Posterior vena cava (tissue), 2 donors: Measurements from ENCODE around the gene LRIT1. TPM values are rescaled to one million over a fixed set of nuclear protein-coding genes. Genes with fewer than 3 reads are reported as not detected.

ENCODE experiments used
- DNase-seq: peaks from one replicate; pipeline ENCODE4 v3.0.0-alpha.2; 2020; ENCODE audit warnings: low spot score
- intact Hi-C, 2 donors: fragments of 100-400 bp; cut with DNase I; formaldehyde crosslinking; loops; one replicate each; pipeline versions ENCODE4 v1.14.1 to v1.14.2; 2022 to 2023
- total RNA-seq, 2 donors: library from RNA; stranded (reverse); fragmentation: NEBNext Ultra II Directional; extraction: Animal tissue kit (Norgen Biotek cat#: 25700); gene quantifications; one replicate each; pipeline ENCODE4 v1.2.1, GENCODE V29; 2021
- donor health status: DM: yes; HTN: yes; CAD: no.
- donor health status: DM: yes; HTN: yes; CAD: no.

Gene LRIT1
- total RNA-seq, 2 donors from 2014 or later = not detected

DNA sequence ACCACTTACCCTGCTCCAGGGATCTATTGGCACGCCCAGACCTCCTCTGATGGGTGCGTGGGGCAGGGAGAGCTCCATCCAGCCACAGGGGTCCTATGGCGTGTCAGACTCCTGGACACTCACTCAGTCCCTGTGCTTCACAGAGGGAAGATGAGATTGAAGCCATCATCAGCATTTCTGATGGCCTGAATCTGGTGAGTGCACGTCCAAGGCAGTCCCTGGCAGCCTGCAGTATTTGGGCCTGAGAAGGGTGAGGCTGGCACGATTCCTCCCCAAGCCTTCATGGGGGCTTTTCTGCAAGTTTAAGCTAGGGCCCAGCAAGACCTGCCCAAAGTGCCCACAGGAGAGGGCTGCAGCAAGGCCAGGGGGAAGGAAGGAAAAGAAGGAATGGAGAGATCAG, 43.7 kb downstream of the LRIT1 start:
- intact Hi-C loops = loop anchor here in 1 of 2 donors (10.0 kb wide), 2 partner anchors 393 to 473 kb away; no protein-coding TSS in a partner anchor
- DNase-seq = peak; percentile 47

DNA sequence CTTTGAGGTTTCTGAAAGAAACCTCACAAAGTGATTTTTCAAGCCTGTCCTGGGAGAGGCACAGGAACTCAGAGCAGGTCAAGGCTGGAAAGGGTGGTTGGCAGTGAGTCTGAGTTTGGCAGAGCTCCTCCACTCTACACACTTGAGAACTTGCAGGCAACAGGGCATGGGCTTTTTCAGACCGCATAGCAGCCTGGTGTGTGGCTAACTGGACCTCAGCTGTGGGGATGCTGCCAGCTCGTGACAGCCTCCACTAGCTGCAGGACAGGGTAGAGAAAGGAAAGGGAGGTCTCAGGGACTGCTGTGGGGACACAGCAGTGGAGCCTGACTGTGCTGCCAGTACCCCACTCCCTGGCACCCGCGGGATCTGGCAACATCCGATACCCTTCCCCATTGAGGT, 44.4 kb downstream of the LRIT1 start:
- intact Hi-C loops = loop anchor here in 1 of 2 donors (10.0 kb wide), 2 partner anchors 392 to 472 kb away; no protein-coding TSS in a partner anchor
- DNase-seq = peak; percentile 52

DNA sequence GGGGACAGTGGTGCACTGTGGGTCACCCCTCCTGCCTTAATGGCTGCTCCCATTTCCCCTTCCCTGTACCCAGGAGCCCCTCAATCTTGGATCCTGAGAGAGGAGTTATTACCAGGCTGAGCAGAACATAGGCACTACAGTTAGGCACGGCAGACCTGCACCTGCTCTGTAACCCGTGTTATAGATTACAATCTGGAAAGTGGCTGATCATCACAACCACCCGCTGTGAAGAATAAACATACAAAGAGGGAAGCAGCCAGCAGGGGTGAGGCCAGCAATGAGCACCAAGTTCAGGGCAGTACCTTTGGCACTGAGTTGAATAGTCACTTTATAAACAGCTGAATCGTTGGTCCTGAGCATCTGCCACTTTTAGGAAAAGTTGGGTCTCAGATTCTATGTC, 45.3 kb downstream of the LRIT1 start:
- no peak for DNase-seq
- intact Hi-C loops = loop anchor here in 1 of 2 donors (10.0 kb wide), 2 partner anchors 391 to 471 kb away; no protein-coding TSS in a partner anchor

DNA sequence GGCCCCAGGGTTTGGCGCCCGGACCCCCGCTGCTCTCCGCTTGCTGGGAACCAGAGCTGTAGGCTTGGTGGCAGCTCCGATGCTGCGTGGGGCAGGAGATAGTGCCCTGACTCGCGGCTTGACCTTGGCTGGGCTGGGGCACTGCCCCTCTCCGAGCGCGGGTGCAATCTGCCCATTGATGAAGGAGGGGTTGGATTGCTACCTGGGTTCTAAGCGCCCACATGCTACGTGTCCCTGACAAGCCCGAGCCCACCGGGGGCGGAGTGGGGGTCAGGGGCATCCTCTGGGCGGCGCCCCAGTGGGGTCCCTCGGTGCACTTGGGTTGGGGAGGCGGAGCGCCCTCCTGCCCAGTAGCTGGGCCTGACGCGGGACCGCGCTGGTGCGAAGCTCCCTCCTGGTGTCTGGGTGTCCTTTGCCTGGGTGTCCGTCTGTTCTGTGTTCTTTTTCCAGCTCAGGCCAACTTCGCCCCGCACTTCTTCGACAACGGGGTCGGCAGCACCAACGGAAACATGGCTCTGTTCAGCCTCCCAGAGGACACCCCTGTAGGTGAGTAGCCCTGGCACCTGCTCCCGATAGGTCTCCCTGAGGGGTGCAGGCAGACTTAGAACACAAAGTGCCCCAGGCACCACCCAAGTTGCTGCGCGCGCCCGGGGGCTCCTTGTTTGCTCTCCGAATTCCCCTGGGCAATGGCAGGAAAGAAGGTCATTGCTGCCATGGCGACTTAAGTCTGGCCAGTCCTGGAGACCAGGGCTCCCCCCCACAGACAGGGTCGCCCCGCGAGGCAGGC, 46.1 kb downstream of the LRIT1 start:
- intact Hi-C loops = loop anchor here in 1 of 2 donors (10.0 kb wide), 2 partner anchors 390 to 470 kb away; no protein-coding TSS in a partner anchor
- DNase-seq = no peak

DNA sequence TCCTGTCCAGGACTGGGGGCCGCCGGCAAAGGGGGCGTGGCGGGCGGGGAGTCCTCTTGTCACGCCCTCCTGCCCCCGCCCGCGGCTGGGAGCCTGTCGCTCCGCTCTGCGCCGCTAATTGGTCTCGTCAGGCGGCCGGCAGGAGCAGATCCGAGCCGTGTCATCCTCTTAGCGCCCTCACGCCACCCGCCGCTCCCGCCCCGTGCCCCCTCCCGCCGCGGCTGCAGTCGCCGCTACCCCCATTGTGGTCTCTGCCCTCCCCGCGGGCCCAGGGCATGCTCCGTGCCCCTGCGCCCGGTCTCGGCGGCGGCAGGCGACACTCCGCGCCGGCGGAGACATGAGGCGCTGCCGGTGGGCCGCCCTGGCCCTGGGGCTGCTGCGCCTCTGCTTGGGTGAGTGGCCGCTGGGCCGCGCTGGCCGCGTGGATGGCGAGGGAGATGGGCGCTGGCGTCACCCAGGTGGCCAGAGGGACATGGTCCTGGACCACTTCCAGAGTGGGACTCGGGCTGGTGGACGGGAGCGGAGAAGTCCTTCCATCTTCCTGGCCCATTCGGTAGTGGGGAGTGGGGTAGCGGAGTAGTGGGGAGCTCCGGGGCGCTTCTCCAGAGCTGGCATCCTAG, 46.8 kb downstream of the LRIT1 start, which contains the start of gene CDHR1:
TSS of gene CDHR1 (plus strand) at position 114 of the 620 bp plus-strand sequence. CDS start at position 338, 224 bp downstream.
- intact Hi-C loops = loop anchor here in 1 of 2 donors (10.0 kb wide), 2 partner anchors 390 to 470 kb away; no protein-coding TSS in a partner anchor
- no peak for DNase-seq

DNA sequence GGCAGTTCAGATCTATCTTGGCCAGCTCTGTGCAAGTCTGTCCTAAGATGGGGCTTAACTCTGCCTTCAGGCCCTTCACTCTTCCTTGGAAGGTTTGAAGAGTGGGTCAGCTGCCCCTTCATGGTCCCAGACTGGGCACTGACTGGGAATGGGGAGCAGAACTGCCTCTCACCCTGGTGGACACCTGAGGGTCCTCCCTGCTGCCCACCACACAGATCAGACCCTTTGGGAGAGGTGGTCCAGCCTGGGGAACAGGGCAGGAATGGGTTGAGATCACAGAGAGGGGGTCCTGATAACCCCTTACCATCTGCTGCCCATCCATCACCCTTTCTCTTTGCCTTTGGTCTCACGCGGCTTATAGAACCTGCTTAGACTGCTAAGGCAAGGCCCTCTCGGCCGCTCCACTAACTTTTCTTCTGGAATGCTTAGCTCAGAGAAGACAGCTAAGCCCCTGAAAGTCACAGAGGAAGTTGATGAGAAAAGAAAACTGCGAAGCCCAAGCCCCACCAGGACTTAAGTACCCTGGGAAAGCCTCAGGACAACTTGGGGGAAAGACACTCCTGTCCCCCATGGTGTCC, 47.4 kb downstream of the LRIT1 start:
- no peak for DNase-seq
- intact Hi-C loops = loop anchor here in 1 of 2 donors (10.0 kb wide), 2 partner anchors 389 to 469 kb away; no protein-coding TSS in a partner anchor

DNA sequence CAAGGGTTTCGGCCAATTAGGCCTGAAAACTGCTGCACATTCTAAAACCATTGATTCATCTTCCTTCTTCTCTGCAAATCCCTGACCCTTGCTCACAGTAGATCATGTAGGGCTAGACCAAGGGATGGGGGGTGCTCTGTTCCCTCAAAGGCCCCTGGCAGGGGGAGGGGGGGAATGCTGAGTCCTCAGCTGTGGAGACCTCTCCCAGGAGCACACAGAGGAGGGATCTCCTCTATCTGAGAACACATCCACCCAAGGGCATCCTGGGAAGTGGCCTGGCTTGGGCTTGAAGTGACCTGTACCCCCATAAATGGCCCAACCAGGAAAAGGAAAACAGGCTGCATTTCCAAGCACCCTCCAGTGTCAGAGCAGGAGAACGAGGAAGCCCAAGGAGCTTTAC, 48.0 kb downstream of the LRIT1 start:
- no peak for DNase-seq
- intact Hi-C loops = loop anchor here in 1 of 2 donors (10.0 kb wide), 2 partner anchors 389 to 469 kb away; no protein-coding TSS in a partner anchor

DNA sequence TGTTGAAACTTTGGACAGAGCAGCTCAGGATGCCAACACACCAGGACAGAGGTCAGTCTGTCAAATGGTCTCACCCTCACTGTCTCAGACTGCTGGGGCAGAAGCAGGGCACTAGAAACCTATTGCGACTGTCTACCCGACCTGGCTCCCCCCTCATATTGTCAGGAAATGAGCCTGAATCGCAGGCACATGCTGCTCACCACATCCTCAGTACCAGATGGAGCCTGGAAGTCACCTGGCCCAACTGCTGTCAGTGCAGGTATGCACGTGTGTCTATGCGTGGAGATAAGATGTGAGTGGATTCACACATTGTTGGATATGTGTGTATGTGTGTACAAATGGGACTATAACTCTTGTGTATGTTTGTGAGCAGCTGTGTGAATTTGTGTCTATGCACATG, 50.2 kb downstream of the LRIT1 start:
- intact Hi-C loops = loop anchor here in 1 of 2 donors (10.0 kb wide), 2 partner anchors 386 to 466 kb away; no protein-coding TSS in a partner anchor
- DNase-seq = no peak

DNA sequence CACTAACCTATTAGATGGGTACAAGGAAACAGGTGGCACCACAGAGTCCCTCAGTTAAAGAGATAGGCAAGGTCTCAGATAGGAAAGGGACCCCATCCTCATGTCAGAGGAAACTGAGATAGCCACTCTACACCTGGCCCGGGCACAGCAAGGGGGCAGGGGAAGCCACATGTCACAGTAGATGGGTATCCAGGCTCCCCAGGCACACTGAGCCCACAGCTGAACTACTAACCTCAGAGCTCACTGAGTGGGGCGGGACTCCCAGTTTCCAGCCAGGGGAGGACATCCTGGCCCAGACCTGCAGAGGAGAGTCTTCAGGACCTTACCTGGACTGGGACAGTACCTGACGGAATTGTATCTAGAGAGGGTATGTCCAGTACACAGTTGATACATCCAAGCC, 50.7 kb downstream of the LRIT1 start:
- intact Hi-C loops = loop anchor here in 1 of 2 donors (10.0 kb wide), 2 partner anchors 386 to 466 kb away; no protein-coding TSS in a partner anchor
- no peak for DNase-seq

DNA sequence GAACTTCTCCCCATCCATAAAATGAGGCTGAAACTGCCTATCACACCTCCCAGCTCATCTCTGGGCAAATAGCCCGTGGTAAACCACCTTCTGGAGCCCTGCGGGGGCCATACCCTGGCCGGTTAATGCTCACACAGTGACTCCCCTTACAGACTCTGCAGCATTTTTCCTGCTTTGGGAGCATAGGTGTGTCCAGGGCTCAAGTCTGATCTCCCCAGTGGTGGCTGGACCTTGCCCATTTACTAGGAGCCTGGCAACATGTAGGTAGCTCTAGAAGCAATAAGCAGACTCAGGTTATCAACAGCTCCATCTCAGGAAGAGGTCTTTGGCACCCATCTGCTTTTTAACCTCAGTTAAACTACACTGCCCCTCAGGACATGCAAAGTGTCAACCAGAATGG, 52.5 kb downstream of the LRIT1 start:
- intact Hi-C loops = no loop called here
- no peak for DNase-seq

DNA sequence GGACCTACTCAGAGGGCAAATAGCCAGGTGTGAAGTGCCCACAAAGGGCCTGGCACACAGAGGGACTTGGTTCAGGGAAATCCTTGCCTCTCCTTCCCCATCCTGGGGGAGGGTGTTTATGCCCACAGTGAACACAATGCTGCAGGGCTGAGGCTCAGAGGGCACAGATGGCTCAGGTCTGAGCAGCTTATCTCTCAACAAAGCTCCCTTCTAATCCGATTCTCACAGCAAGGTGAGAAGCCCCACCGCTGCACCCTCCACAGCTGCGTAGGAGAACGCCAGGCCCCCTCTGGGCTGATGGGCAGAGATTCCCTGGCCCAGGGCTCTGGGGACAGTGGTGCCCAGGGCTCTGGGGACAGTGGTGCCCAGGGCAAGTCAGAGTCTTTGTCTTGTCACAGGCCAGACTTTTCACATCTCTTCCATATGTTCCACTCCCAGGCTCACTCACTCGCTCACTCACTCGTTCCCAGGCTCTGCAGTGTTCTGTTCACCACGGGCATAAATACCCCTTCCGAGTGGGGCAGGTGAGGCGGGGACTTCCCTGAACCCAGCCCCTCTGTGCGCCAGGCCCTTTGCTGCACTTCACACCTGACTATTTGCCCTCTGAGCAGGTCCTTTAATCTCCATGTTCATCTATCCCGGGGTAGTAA, 55.7 kb downstream of the LRIT1 start:
- intact Hi-C loops = no loop called here
- no peak for DNase-seq

DNA sequence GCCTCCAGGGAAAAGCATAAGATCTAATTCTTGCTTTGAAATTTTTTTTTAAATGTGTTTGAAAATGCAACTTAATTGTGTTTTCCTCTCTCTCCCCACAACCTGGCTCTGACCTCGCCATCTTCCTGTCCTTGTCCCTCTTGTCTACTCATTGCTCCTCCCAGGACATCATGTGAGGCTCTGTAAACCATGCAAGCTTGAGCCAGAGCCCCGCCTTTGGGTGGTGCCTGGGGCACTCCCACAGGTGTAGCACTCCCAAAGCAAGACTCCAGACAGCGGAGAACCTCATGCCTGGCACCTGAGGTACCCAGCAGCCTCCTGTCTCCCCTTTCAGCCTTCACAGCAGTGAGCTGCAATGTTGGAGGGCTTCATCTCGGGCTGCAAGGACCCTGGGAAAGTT, 56.8 kb downstream of the LRIT1 start:
- DNase-seq = no peak
- intact Hi-C loops = no loop called here

DNA sequence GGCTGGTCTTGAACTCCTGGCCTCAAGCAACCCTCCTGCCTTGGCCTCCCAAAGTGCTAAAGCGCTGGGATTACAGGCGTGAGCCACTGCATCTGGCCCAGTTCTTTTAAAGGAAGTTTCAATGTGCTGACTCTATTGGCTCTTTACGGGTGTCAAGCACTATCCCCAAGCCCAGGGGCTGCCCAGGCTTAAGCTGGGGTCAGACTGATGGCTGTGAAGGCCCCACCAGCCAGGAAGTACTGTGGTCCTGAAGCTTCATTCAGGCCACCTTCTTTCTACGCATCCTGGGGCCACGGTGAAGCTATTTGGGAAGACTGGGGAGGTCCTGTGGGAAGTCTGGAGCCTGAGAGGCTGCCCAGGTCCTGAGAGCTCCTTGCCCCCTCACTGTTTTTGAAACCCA, 59.7 kb downstream of the LRIT1 start:
- intact Hi-C loops = no loop called here
- DNase-seq = no peak

Other genes starting within 250 kb of the LRIT1 start
- 100 to 1,000 TPM in 1 of 2 donors, 10 to 100 TPM in 1; 94.0 to 106 TPM for gene GHITM, start 102.0 kb downstream of the LRIT1 start, total RNA-seq
- not detected for gene GPR15LG, start 67.7 kb downstream of the LRIT1 start, total RNA-seq
- under 1 TPM; 0.14 to 0.28 TPM for gene CDHR1, start 47.0 kb downstream of the LRIT1 start, total RNA-seq
- not detected for gene LRIT2, start 16.0 kb downstream of the LRIT1 start, total RNA-seq
- under 1 TPM in 1 of 2 donors, not detected in 1; 0.38 TPM for gene RGR, start 3.5 kb upstream of the LRIT1 start, total RNA-seq
- gene CCSER2, start 87.0 kb upstream of the LRIT1 start, total RNA-seq = 100 to 1,000 TPM in 1 of 2 donors, 10 to 100 TPM in 1; 85.4 to 108 TPM